CD4-positive, alpha-beta T cell treated with Interleukin-6 at 100 ng/mL for 8 hours (primary cell): ENCODE data around the gene ADCYAP1R1.
A peak's percentile ranks its signal among the peaks of the same experiment; 100 is the strongest.

Source experiments
- DNase-seq: peaks from one replicate; pipeline ENCODE4 v3.0.0-alpha.2; 2020; ENCODE audit warnings: mixed read lengths, low spot score

The ADCYAP1R1 gene

GRCh38 chr7:31051598-31052486 is at the start of gene ADCYAP1R1:
TSS of gene ADCYAP1R1 (plus strand) at chr7:31052308. CDS start at chr7:31063265, 10,957 bp downstream.
- DNase-seq, result no peak

DNA sequence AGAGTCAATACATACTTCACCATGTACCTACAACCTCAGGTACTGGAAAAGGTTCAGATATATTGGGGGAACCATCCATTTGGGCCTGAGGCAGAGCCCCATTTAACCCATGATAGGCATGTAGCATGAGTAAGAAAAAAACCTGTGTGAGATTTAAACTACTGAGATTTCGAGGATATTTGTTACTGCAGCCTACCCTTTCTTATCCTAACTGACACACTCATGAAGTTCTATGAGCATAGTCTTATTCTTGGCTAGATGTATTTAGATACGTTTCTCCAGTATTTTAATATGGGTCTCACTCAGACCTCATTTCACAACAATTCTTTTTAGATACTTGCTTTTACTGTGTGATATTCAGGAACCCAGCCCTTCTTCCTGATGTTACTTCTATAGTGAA is 49.0 kb upstream of the ADCYAP1R1 start:
- DNase-seq, result no peak

GRCh38 chr7:31003721-31004120 is 48.4 kb upstream of the ADCYAP1R1 start:
- no peak for DNase-seq

- no peak for DNase-seq
These were observed 47.7 kb upstream of the ADCYAP1R1 start for GRCh38 chr7:31004393-31004792.

- DNase-seq, result no peak
These were observed 45.3 kb upstream of the ADCYAP1R1 start for GRCh38 chr7:31006857-31007256.

DNA sequence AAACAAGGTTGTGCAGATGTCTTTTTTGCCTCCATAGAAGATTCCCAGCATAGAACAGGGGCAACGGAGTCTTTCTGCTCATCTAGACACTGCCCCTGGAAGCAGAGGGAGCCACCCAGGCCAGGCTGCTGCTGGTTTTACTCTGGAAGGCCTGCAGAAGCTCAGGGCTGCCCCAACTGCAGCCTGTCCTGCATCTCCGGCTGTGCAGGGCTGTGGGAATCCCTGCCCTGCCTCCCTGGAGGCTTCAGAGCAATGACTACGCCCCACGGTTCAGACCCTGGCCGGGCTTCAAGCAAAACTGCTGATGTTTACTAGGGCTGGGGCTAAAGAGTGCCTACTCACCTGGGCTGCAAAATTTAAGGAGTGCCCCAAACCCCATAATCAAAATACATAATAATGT is 44.5 kb upstream of the ADCYAP1R1 start:
- DNase-seq, result no peak

DNA sequence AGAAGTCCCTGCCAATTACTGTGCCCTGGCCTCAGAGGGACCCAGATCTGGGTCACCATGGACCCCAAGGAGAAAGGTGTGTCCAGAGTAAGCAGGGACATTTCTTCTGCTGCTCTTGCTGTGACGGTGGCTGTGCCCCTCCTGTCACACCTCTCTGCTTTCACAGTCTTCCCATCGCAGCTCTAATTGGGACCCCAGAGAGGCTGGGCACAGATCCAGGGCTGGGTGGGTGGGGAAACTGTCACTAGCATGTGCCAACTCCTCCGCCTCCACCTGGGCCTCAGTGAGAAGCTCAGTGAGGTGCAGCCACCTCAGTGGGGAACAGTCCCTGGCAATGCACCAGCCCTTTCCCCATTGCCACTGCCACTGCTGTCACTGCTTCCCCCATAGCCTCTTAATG is 37.3 kb upstream of the ADCYAP1R1 start:
- no peak for DNase-seq

DNA sequence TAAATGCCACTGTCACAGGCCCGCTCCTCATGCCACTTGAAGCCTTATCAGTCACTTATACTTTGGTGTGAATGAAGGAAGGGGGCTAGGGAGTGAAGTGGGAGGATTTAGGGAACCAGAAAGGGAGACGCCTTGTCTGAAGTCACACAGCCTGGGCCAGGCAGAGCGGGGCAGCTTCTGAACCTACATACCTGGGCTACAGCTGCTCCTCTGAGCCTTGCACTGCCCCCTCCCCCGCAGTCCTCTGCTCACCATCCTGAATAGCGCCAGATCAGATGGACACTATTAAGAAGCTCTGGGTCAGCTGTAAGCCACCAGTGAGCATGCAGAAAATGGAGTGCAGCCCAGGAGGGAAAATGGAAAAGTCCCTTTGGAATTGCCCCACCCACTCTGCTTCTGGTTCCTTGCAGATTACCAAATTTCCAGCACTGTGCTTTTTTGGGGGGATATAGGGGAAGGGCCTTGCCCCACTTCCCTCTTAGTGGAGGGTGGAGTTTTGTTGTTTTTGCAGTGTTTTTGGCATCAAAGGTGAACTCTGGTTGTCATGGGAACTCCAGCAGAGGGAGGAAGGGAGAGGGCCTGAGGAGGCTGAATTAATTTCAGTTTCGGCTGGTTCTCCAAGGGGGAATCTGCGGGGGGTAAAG is 35.0 kb upstream of the ADCYAP1R1 start:
- no peak for DNase-seq

DNA sequence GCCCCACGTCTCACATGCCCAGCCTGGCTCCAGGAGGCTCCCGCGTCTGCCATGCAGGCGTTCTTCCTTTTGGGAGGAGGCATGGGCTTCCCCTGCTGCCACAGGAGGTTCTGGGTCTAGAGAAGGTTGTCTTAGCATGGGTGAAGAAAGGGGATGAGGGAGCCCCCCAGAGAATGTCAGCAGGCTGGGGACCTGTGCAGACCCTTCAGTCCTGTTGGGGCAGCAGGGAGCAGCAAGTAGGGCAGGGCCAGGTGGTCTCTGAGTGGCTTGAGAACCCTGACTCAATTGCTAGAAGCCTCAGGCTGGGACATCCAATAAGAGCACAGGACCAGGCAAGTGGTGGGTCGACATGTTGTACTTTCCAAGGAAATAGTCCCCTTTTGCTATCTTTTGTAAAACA is 34.4 kb upstream of the ADCYAP1R1 start:
- DNase-seq, result no peak

GRCh38 chr7:31019509-31019908 is 32.6 kb upstream of the ADCYAP1R1 start:
- no peak for DNase-seq

DNA sequence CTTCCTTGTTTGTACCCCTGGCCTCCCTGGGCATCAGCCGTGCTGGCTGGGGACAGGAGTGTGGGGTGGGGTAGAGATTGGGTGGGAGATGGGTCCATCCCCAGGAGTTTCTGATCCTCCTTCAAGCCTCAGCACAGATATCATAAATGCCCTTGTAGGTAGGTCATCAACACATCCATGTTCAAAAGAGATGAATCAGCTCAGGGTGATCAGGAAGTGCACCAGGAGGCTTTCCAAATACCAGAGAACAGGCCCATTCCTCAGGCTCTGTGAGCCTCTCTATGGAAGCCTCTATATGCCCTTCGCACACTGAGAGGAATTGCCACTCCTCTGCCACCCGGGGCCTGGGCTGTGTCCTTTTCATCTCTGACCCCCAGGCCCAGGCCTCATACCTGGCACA is 31.9 kb upstream of the ADCYAP1R1 start:
- no peak for DNase-seq

- DNase-seq, result no peak
These were observed 31.5 kb upstream of the ADCYAP1R1 start for GRCh38 chr7:31020652-31021051.

DNA sequence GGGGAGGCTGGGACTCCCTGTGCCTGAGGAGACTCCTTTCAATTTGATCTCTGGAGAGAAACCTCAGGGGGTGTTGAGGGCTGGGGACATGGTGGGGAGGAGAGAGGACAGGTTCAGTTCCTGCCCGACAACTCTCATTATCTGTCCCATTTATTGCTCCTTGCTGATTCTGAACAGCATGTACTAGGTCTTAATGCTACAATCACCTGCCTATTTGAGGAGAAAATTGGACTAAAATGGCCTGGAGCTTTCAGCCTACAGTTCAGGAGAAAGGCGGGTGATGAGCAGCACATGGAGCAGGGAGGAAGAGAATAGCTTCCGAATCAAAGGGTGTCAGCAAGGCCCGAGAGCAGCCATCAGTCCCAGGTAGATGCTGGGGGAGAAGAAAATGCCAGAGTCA is 30.0 kb upstream of the ADCYAP1R1 start:
- no peak for DNase-seq

DNA sequence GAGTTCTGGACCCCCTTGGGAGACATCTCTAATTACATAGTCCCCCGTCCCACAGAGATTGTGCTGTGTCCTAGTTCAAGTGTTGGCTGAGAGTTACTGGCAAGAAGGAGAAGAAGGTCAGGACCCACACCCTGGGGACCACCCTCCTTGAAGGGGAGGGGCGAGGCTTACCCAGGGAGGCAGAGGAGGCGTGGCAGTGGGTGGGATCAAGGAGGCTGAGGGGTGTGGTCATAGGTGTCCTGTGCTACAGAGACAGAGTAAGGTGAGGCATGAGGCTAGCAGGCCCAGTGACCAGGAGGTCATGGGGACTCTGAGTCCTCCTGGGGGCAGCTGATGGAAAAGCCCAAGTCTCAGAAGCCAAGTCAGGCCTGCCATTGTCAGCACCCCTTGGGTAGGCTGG is 29.4 kb upstream of the ADCYAP1R1 start:
- no peak for DNase-seq

GRCh38 chr7:31023877-31024276 is 28.2 kb upstream of the ADCYAP1R1 start:
- peak; percentile 12 for DNase-seq

- DNase-seq, result no peak
These were observed 24.7 kb upstream of the ADCYAP1R1 start for GRCh38 chr7:31027161-31027965.

DNA sequence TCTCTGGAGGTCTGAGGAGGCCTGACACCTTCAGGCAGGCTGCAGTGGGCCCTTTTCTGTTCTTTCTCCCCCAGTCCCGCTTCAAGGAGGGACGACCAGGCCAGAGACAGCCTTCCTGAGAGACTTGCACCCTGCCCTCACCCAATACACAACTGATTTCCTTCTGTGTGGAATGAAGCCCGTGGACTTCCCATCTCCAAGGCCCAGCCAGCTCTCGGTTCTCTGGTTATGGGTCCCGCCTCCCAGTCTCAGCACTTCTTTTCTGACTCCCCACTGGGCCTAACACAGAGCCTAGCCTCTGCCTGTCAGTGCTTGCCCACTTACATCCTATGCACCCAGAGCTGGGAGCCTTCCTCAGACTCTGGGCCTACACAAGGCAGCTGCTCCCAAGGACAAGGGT is 24.1 kb upstream of the ADCYAP1R1 start:
- no peak for DNase-seq

GRCh38 chr7:31028417-31028992 is 23.6 kb upstream of the ADCYAP1R1 start:
- DNase-seq, result no peak

DNA sequence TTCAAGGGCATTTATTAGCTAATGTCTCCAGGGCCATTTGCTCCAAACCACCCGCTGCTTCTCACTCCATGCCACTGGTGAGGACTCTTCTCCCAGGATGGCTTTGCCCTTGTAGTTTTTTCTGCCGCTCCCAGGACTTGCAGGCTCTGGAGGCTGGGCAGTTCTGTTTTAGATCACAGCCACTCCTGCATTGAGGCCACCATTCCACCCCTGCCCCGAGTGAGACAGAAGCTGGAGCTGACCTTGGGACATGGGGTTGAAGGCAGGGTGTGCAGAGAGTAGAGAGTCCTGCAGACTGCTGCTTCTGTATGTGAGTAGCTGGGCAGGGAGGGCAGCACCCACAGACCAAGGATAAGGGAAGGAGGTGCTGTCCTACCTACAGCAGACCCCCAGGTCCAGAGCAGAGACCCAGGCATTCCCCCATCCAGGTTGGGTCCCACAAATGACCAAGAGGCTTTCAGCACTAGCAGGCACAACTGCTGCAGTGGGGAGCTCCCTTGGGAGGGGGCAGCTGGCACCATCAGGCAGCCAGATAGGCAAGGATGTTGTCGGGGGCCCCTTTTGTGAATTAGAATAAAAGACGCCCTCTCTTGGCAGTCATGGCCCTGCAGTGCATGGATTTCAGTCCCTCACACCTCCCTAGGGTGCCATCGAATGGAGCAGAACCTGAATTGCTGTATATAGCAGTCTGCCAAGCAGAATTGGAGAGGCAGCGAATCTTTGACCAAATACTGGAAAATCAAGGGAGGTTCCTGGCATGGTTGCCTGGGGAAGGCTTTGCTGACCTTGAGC is 22.7 kb upstream of the ADCYAP1R1 start:
- no peak for DNase-seq

DNA sequence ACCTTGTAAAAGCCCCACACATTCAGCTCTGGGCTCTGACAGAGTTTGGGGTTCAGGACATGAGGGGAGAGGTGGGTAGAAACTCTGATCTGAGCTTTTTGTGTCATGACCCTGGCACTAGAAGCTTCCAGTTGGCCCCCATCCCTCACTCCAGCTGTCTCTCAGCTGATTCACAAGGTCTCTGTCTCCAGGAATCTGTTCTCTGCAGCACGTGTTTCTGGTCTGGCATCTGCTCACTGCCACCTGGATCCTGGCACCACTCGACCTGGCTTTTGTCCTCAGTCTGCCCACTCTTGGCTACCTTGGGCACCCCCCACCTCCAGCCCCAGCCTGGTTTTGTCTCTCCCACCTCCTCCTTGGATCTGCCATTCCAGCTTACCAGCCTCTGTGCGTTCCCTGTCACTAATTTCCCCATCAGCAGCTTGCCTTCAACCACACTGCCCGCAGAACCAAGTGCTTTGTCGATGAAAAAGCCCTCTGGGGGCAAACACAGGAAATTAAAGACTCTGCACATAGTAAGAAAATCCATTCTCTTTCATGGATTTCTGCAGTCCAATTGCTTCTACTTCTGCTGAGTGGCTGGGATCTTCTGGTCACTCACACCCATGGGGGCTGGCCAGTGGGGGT is 18.3 kb upstream of the ADCYAP1R1 start:
- no peak for DNase-seq

DNA sequence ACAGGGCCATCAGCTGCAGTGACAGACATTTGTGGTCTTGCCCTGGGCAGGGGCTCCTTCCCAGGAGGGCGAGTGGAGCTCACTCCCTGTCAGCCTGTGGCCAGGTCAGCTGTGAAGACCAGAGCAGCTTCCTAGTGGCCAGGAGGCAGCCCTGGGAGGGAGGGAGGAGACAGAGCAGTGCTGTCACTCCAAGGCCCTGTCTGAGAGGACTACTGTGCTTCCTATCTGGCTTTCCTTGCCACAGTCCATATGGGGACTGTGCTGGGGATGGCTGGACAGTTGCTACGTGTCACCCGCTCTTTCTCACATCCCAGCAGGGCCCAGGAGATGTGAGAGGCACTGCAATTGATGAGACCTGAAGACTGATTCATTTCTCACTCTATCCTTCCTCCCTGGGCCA is 15.2 kb upstream of the ADCYAP1R1 start:
- no peak for DNase-seq
